ENCODE data around the gene PDE11A. TPM values are rescaled to one million over a fixed set of nuclear protein-coding genes. Genes with fewer than 3 reads are reported as not detected.

The PDE11A gene
- total RNA-seq, 4 donors from 2014 or later, result 0.12 TPM; not detected in 3

- Histone ChIP-seq H3K4me3 (no peak overlapping the region), H3K4me1 (peaks cover 4 to 12% (median 5%) of the 10 kb centered on the region in 3 donors), H3K9me3 (no peaks in the 10 kb centered on the region), H3K27ac (no peak overlapping the region), H3K27me3 (peaks cover 0 to 36% (median 0%) of the 10 kb centered on the region in 4 donors), H3K36me3 (no peaks in the 10 kb centered on the region)
- 95 to 96% methylated on average over 4 of the region's 4 CpGs for WGBS, 2 donors
- TF ChIP-seq, protein P1, sequence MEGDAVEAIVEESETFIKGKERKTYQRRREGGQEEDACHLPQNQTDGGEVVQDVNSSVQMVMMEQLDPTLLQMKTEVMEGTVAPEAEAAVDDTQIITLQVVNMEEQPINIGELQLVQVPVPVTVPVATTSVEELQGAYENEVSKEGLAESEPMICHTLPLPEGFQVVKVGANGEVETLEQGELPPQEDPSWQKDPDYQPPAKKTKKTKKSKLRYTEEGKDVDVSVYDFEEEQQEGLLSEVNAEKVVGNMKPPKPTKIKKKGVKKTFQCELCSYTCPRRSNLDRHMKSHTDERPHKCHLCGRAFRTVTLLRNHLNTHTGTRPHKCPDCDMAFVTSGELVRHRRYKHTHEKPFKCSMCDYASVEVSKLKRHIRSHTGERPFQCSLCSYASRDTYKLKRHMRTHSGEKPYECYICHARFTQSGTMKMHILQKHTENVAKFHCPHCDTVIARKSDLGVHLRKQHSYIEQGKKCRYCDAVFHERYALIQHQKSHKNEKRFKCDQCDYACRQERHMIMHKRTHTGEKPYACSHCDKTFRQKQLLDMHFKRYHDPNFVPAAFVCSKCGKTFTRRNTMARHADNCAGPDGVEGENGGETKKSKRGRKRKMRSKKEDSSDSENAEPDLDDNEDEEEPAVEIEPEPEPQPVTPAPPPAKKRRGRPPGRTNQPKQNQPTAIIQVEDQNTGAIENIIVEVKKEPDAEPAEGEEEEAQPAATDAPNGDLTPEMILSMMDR (IDR thresholded peaks at IDR 0.05), result peak in 1 of 6 experiments; percentile 12
- TF ChIP-seq POLR2A (IDR thresholded peaks at IDR 0.05), result no peak
- intact Hi-C loops (cut with DNase I), result no loop called here
- DNase-seq, result no peak
These were observed 450.1 kb downstream of the PDE11A start for GRCh38 chr2:177622521-177622920.

DNA sequence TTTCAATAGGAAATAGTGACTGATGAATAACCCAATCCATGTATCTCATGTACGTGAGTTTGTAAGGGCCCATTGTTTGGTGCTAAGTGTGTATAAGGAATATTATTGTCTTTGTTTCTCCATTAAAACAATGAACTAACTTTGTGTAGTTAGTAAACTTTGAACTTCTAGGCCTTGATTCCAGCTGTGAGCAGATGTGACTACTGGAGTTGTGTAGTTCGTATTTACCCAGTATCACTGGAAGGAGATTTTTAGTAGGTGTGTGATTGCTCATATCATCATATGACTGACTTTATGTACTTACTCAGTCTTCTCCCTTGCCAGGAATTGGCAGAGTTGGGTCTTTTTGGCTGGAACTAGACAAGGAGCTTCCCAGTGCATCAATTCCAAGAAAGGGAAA lies 452.6 kb downstream of the PDE11A start:
- 89 to 91% methylated on average over 2 of the region's 2 CpGs for WGBS, 2 donors
- H3K4me1 ChIP-seq, result peaks cover 4 to 12% (median 5%) of the 10 kb centered on the region in 3 donors
- intact Hi-C loops (cut with DNase I), result no loop called here
- no peak overlapping the region for H3K27ac ChIP-seq
- no peak overlapping the region for H3K4me3 ChIP-seq
- H3K36me3 ChIP-seq, result no peaks in the 10 kb centered on the region
- peaks cover 0 to 15% (median 0%) of the 10 kb centered on the region in 4 donors for H3K27me3 ChIP-seq
- H3K9me3 ChIP-seq, result peaks cover 0 to 3% (median 0%) of the 10 kb centered on the region in 3 donors
- DNase-seq, result no peak
- TF ChIP-seq, protein P1 (IDR thresholded peaks at IDR 0.05), result no peak
- no peak for TF ChIP-seq POLR2A (IDR thresholded peaks at IDR 0.05)

- WGBS, 2 donors, result 87% methylated on average over 4 of the region's 4 CpGs
These were observed 453.1 kb downstream of the PDE11A start for GRCh38 chr2:177619461-177619860.

DNA sequence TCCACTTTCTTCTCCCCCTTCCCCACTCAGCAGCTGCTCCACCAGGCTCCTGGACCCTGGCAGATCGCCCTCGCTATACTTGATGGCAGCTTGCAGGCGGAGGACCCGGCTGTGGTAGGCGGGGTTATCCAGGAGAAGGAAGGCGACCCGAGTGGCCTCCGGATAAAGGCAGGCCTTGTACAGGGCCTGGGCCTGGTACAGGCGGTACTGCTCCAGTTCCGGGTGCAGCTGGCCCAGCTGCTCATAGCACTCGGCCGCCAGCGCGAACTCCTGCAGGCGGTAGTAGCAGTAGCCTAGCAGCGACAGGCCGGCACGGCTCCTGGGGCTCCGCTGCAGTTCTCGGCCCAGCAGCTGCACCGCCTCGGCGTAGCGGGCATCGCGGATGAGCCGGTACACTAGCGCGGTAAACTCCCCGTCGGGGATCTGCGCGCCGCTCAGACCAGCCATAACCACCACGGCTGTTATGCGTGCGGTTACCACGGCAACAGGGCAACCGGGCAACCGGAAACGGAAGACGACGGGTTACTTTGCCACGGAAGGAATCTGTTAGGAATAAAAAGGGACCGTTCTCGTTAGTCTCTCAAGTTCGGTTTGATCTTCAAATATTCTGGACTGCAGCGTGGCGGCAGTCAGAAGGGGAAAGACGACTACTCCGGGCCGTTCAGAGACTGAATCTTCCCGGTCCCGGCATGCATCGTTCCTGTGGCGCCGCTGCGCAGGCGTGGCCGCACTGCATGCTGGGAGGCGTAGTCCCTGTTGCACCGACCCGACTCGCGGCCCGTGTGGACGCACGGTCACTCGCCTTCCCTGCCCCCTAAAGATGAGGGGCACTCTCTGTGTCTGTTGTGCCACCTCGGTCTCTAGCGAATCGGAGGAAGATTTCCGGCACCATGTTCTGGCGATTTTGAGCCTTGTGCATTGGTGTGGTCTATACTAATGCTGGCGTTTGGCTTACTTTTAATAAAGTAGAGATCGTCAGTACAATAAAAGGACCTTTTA lies 454.0 kb downstream of the PDE11A start:
- DNase-seq, result peak; percentile 65
- Histone ChIP-seq H3K27me3 (peaks cover 0 to 15% (median 0%) of the 10 kb centered on the region in 4 donors), H3K27ac (peak overlapping the region; percentile 86 to 94 (median 94)), H3K4me3 (peak overlapping the region; percentile 71 to 81 (median 76)), H3K9me3 (peaks cover 0 to 3% (median 0%) of the 10 kb centered on the region in 3 donors), H3K36me3 (no peaks in the 10 kb centered on the region), H3K4me1 (peaks cover 4 to 12% (median 5%) of the 10 kb centered on the region in 3 donors)
- 0 to 1% methylated on average over 6 to 15 of the region's 76 CpGs for WGBS, 2 donors
- intact Hi-C loops (cut with DNase I), result no loop called here
- peak in 1 of 4 donors; percentile 20 for TF ChIP-seq POLR2A (IDR thresholded peaks at IDR 0.05)
- TF ChIP-seq, protein P1 (IDR thresholded peaks at IDR 0.05), result peak in 1 of 6 experiments; percentile 35

More at GRCh38 chr2:177619461-177619860, 453.1 kb downstream of the PDE11A start:
- no peak for TF ChIP-seq POLR2A (IDR thresholded peaks at IDR 0.05)
- TF ChIP-seq, protein P1 (IDR thresholded peaks at IDR 0.05), result no peak
- DNase-seq, result no peak
- Histone ChIP-seq H3K4me3 (peak overlapping the region in 3 of 4 donors; percentile 71 to 81 (median 73)), H3K4me1 (peaks cover 4 to 12% (median 5%) of the 10 kb centered on the region in 3 donors), H3K27me3 (peaks cover 0 to 15% (median 0%) of the 10 kb centered on the region in 4 donors), H3K27ac (no peak overlapping the region), H3K36me3 (no peaks in the 10 kb centered on the region), H3K9me3 (peaks cover 0 to 3% (median 0%) of the 10 kb centered on the region in 3 donors)
- intact Hi-C loops (cut with DNase I), result no loop called here

DNA sequence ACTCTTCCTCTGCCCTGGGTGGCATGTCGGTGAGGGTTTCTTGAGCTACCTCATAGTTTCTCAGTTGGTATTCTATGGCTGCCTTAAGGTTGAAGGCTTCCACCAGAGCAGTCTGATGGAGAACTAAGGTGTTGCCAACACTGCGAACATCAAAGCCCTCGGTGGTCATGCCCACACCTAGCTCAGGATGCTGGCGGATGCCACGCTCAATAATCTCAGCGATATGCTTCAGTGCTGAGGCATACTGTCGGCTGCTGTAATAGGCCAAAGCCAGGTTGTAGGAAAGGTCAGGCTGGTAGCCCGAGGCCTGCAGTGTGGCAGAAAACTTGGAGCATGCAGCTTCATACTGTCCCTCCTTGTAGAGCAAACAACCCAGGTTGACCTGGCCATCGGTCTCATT lies 454.7 kb downstream of the PDE11A start:
- Histone ChIP-seq H3K4me3 (peak overlapping the region; percentile 71 to 81 (median 76)), H3K36me3 (no peaks in the 10 kb centered on the region), H3K27me3 (peaks cover 0 to 15% (median 0%) of the 10 kb centered on the region in 4 donors), H3K4me1 (peaks cover 4 to 12% (median 5%) of the 10 kb centered on the region in 3 donors), H3K9me3 (peaks cover 0 to 3% (median 0%) of the 10 kb centered on the region in 3 donors), H3K27ac (peak overlapping the region; percentile 86 to 94 (median 94))
- 82% methylated on average over 4 of the region's 9 CpGs; no CpG with 5 or more reads in 1 of the 2 donors for WGBS, 2 donors
- TF ChIP-seq, protein P1 (IDR thresholded peaks at IDR 0.05), result no peak
- intact Hi-C loops (cut with DNase I), result no loop called here
- DNase-seq, result no peak

Measured in esophagus squamous epithelium (tissue), 5 donors.